HG03354 (cell line): ENCODE measurements around the gene GRID1.

Experiments used
- ATAC-seq: cut with Tn5 transposase; IDR thresholded peaks from one replicate; pipeline ENCODE4 v1.9.1; 2021; ENCODE audit warnings: mild to moderate bottlenecking; ENCODE audit not compliant: unreplicated experiment, poor library complexity, severe bottlenecking

GRID1 gene

DNA sequence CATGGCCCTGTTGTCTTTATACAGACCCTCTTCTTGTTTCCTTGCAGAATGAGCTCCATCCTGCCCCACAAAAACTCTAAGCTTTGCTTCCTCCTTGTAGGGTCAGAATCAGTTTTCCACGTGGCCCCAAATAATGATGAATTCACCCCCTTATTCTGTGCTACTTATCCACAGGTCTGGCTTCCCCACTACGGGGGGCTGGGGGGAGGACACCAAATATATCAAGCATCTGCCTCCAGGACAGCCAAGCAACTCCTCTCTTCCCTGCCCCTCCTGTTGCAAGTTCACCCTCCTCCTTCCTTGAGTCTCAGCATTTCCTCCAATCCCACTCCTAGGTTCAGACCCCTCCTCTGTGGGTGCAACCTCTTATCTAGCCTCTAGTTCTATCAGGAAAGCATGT is 743.3 kb downstream of the GRID1 start:
- ATAC-seq: no peak

DNA sequence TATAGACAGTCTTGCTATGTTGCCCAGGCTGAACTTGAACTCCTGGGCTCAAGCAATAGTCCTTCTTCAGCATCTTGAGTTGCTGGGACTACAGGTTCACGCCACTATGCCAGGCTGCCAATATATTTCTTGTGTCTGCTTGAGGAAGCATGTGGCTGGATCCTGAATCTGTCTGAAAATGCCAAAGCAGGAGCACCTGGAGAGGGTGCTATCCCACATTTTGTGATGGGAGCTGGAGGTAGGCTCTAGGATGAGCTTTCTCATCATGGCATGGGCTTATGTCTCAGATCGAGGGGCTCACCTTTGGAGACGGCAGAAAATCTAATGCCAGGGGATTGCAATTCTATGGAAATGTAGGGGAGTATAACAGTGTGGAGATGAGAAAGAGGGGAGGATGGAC is 744.2 kb downstream of the GRID1 start:
- no peak for ATAC-seq

DNA sequence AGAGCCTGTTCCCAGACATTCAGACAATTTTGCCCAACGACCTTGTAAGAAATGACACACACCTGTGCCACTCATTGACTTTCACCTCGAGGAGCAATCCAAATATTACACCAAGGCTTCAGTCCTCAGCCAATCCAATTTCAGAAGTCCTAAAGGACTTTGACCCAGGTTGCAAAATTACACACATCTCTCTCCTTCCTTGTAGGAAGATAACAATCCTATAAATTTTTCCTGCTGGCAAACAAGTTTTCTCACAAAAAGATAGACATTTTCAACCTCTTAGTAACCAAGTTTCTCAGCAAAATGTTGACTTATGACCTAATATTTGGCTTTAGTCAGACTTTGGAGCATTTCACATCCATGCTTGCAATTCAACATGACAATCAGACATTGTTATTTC is 745.0 kb downstream of the GRID1 start:
- ATAC-seq: no peak

DNA sequence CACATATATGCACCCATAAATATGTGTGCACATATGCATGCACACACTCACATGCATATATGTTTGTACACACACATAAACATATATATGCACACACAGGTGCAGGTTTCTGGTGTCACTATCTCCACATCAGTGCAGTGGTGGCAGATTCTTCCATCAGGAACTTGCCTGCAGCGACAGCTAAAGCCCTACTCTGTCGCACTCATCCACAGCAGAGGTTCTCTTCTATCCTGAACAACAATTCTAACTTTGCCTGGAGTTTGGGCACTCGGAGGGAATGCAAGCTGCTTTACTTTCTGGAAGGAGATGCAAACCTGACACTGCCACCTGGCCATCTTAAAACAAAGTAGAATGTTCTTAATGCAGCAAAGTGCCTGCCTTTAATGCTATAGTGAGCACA is 745.8 kb downstream of the GRID1 start:
- ATAC-seq: no peak

DNA sequence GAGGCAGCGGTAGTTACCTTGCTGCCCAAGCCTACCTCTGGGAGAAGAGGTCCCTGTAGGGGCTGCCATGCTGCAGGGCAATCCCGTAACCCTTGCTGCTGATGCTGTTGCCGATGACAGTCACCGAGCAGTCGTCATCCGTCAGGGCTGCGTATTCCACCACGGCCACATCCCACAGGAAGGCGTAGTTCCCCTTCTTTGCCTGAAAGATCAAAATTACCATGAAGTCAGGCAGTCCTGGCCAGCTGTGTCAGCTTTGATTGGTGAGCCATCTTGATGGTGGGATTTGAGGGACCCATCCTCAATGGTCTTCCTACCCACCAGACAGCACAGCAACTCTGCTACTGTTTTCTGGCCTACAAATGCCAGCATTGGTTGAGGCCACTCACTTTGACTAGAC is 746.8 kb downstream of the GRID1 start:
- no peak for ATAC-seq

DNA sequence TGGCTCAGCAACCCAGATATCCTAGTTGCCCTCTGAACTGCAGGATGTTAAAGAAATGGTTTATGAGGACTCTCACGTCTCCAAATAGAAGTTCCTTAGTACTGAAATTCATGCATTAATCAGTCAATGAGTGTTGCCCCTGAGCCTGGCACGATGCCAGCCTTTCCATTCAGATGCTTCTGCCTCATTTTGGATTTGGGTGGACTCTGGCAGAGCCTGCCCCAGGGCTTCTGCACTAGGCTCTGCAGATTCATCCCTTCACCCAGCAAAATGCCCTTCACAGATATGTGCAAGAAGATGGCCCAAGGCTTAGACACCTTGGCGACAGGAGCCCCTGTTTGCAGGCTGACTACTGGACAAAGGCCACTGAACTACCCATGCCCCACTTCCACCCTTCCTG is 747.8 kb downstream of the GRID1 start:
- ATAC-seq: no peak

DNA sequence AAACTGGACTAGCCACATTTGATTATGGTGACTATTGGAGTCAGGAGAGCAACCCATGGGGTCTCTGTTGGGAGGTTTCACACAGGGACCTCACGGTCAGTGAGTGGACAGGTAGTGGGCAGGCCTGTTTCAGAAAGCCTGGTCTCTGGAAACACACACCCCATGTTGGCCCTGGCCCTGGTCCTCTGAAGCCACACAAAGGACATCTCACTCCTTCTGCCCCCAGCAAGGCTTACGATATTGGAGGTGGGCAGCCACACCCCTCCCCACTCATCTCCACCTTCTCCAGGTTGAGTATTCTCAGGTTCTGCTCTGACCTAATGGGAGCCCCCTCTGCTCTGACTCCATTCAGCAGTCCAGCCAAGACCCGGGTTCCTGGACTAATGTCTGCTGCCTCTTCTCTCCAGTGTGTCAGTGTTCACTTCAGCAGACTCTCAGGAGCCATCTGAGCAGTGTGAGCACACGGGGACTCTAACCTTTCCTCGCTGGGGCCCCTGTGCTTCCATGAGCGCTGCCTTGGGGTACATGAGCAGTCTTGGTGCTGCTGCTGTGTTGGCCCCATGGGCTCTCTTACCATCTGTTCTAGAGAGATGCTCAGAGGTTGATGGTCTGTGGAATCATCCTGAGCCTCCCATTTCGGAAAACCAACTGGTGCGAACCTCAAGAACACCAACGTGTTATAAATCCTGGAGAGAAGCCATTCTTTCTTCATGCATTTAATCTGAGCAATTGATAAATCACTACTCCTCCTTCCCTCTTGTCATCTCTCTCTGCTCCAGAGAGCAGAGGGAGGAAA is 748.6 kb downstream of the GRID1 start:
- ATAC-seq: no peak

DNA sequence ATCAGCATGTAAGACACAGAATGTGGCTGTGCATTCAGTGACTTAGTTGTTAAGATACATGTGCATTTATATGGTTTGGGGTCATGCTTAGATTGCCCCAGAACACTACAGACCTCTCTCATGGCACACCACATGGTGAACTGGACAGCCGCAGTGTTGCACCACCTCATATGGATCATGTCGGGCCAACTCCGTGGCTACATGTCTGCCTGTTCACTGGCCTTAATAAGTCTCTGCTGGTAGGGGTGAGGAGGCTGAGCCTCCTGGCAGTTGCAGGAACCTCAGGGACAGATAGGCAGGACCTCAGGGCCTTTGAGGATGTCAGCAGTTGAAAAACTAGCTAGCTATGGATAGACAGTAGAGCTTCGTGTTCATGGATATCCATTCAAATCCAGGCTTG is 751.0 kb downstream of the GRID1 start:
- ATAC-seq: no peak

DNA sequence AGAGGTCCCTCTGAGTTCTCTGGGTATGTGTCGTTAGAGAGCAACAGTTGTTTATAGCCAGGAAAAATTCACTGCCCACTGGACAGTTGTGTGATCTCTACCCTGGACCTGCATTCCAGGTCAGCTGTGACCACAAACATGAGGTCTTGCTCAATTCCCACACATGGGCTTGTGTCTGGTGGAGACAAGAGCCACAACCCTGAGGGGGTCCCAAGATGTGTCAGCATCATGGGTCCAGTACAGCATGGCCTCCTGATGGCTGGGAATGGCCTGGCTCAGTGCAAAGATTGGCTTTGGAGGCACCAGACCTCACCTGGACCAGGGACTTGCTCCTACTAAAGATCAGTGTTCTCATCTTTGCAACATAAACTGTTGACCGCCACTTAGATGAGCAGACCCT is 751.6 kb downstream of the GRID1 start:
- ATAC-seq: no peak

DNA sequence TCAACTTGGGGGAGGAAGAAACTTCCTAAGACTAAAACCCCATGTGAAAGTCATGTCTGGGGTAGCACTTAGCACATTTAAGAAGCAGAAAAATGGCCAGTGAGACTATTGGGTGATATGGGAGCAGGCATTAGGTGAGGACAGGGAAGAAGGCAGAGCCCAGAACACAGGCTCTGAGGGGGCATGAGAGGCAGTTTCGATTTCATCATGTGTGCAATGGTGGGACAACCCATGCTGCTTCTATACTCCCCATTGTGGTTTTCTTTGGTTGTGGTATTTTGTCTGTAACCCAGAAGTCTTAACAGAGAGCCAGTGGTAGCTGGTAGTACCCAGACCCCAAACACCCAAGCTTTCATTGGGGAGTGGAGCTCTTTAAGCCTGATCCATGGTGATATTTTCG is 752.0 kb downstream of the GRID1 start:
- ATAC-seq: no peak

DNA sequence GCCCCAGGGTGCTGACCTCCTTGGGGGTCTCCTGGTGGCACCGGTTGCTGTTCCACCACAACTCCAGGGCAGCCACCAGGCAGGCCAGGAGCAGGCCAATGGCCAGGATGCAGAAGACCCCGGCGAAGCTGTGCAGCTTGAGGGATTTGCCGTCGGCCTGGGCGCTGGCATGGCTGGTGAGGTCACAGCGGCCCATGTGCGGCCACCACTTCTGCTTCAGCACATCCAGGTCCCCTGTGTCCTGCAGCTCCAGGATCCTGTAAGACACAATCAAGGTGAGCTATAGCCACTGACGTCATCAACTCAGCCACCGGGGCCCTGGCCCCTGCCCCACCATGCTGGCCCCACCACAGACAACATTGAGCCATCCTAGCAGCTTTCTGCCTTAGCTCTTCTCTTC is 753.2 kb downstream of the GRID1 start:
- peak; percentile 2 for ATAC-seq

DNA sequence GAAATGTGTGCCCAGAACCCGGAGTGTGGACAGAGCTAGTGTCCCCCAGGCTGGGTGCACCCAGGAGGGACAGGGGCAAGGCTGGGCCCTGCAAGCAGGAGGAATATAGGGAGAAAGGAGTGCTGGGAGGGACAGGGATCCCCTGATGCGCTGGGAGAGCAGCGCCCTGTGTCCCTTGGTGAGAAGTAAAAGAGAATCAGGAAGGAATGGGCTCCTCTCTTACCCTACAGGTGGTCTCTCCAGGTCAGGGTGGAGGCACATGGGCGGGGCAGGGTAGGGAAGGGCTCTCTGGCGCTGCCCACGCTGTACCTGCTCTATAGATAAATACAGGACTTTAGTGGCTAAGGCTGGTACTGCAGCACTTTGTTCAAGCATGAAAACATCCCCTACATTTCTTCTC is 753.8 kb downstream of the GRID1 start:
- ATAC-seq: peak; percentile 77

DNA sequence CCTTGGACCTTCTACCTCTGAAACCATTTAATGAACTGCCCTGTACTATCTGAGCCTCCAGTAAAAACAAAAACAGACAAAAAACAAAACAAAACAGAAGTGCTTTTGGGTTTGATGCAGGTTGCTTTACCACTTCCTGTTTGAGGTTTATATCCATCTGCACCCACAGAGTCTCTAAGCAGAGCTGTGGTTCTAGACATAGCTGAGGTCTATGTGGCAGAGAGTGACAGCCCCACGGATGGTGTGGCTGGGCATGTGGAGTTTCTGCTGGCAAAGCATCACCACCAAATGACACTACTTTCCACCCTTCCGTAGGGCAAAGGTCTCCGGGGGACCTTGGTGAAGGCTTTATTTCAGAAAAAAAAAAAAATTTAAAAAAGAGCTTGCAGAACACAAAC is 754.2 kb downstream of the GRID1 start:
- peak; percentile 90 for ATAC-seq

DNA sequence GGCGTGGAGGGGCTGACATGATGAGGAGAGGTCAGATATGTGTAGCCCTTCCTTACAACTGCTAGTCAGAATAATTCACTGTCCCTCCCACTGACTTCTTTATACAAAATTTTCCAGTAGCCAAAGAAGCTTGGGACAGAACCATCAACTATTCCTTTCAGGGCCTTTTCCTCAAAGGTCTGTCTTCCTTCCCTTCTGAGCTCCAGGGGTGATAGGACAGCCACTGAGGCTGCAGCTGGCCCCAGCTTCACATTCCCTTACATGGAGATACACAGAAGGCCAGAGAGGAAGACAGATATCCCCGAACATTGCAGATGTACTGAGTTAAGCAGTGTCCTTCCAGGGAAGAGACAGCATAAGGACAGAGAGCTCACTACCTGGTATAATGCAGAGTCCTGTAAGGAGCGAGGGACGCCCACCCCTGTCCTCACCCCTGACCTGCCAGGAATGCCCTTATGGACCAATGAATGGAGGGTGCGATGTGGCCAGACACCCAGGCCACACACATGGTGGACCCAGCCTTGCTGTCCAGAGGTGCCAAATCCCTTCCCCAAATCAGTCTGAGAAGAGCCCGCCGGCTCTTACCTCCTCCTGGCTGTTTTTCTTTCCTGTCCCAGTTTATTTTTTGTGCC is 754.7 kb downstream of the GRID1 start:
- ATAC-seq: no peak

DNA sequence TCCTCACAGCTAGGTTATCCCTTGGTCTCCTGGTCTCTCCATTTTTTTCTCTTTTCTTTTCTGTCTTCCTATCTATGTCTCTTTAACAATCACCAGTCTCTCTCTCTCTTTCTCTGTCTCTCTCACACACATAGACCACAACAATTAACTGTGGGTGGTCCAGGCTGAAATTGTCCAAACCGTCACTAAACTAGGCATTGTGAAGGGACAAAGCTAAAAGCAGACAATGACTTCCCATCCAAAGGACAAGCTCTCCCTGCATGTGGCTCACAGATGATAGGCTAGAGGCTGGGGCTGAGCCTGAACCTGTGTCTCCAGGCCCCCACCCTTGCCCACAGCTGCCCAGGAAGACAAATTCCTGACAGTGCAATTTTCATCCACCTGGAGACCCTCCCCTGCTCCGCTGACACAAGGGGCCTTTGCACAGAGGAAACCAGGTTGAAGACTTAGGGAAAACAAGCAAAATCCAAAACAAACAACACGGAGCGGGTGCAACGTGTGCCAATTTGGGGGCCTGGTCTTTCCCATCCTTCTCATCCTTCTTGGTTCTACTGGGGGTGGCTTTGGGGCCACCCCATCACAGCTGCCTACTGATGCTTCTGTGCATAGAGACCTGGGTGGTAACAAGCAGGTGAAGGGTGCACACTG is 755.4 kb downstream of the GRID1 start:
- no peak for ATAC-seq

DNA sequence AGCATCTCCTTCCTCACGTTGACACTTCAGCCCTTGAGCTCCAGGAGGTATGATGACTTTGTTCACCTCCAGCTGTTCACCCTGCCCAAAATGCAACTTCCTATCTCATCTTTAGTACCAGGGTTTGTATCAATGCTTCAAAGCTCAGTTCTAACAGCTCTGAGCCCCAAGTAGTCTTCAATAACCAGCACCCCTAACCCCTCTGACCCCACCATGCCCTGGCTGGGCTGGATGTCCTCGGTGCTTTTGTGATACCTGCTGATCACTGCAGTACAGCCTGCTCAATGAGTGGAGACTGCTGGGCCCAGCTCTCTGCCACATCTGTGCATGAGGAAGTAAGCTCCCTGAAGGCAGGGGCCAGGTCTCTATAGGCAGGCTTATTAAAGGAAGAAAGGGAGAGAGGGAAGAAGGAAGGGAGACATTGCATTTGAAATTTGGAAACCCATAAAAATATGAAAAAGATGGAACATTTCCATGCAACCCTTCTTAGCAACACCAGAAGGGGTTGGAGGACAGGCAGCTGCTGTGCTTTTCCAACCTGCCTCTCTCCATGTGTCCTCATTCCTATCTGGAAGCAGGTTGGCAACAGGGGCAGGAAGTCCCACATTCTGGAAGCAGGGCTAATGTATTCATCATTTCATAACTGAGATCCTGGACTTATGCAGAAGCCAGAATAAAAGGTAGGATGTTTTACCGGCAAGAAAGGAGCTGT is 756.1 kb downstream of the GRID1 start:
- ATAC-seq: no peak

DNA sequence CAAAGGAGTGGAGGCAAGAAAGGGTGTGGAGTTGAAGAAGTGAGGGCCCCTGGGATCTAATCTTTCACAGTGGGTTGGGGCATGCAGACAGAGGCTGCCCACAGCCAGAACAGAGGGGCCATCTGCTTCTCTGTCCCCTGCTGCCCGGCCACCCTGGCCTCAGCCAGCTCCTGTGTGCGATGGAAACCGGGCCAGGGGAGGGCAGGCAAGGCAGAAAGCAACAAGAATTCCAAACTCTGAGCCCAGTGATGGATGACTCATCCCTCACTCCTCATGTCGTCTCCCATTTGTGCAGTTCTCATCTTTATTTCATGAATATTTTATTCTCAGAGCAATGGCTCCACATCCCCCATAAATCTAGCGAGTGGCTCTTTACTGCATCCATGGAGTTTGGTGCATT is 757.1 kb downstream of the GRID1 start:
- ATAC-seq: no peak

DNA sequence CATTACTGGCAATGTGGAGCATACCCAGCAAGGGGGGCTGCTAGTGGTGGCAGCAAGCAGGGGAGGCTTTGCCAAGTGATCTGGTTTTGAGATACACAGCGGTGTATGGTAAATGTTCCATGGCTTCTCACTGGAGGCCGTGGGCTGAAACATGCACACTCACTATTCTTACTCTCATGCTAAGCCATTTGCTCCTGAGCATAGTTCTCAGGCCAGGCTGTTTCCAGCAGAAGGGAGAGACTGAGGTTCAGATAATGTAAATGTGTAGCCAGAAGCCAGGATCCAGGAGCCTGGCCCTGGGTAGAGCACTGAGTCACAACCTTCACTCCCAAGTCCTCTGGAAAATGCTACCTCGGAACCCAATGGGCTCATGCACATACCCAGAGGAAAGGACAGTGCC is 757.9 kb downstream of the GRID1 start:
- ATAC-seq: no peak

DNA sequence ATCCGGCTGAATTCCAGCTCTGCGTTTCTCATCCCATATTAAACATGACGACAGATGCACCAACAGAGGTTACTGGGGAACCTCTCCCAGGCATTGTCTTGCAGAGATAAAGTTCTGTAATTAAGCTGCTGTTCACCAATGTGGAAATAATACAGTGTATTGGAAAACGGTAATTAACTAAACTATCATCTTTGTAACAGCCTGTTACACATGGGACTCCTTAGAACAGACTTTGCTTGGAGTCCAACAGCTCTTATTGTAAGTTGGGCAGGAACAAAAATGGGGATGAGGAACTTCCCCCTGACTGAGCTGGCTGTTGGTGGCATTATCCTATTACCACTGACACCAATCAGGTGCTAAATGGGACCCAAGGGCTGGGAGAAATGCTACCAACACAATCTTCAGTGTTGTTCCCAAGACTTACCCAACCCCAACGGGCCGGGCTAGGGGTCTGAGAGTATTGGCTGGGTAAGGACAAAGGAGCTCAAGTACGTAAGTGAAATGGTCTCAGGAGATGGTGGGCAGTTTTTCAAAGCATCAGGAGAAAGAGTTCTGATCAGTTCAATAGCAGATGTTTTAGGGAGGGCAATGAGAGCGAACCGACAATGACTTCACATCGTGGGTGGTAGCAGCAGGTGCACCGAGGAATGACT is 759.4 kb downstream of the GRID1 start:
- ATAC-seq: no peak

DNA sequence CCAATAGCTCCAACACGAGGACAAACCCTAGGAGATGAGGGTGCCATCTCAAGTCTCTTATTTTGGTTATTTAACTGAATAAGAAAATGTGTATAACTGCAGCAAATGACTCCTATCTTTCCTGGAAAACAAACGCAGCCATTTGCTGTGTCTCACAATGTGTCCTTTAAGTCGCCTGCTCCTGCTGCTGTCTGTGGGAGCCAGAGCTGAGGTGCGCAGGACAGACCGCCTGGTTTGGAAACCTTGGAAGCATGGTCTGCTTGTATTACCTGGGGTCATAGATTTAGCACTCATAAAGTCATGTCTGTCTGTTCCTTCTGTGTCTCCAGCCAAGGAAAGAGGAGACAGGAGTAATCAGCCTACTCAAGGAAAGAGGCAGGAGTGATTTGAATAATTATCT is 760.2 kb downstream of the GRID1 start:
- ATAC-seq: no peak
